Karpas-422 (cell line): Measurements from ENCODE around the gene GPR160. TPM values are rescaled to one million over a fixed set of nuclear protein-coding genes. Genes with fewer than 3 reads are reported as not detected.

Source experiments
- DNase-seq: peaks from one replicate; pipeline ENCODE4 v3.0.0-alpha.2; 2015
- H2AFZ ChIP-seq: fragments of 200-600 bp; sonication (generic); 2 replicates; pipeline ENCODE4 v1.6.1; 2014; ENCODE audit warnings: antibody characterized with exemption, low read length, mixed read lengths
- H3K27ac ChIP-seq: fragments of 200-600 bp; sonication (generic); 2 replicates; pipeline ENCODE4 v1.5.1; 2014; ENCODE audit warnings: mild to moderate bottlenecking, low read length, moderate library complexity
- H3K27me3 ChIP-seq: fragments of 200-600 bp; sonication (generic); 2 replicates; pipeline ENCODE4 v1.6.1; 2014; ENCODE audit warnings: low read length, mixed read lengths
- H3K36me3 ChIP-seq: fragments of 200-600 bp; sonication (generic); 2 replicates; pipeline ENCODE4 v1.6.1; 2014; ENCODE audit warnings: low read length, mixed read lengths; ENCODE audit not compliant: insufficient read depth
- H3K4me1 ChIP-seq: fragments of 200-600 bp; sonication (generic); 2 replicates; pipeline ENCODE4 v1.6.1; 2014; ENCODE audit warnings: mild to moderate bottlenecking, low read length, mixed read lengths
- H3K4me2 ChIP-seq: fragments of 200-600 bp; sonication (generic); 2 replicates; pipeline ENCODE4 v1.6.1; 2014; ENCODE audit warnings: low read length, low read depth, mild to moderate bottlenecking; ENCODE audit not compliant: poor library complexity, severe bottlenecking
- H3K4me3 ChIP-seq: fragments of 200-600 bp; sonication (generic); 2 replicates; pipeline ENCODE4 v1.5.1; 2014; ENCODE audit warnings: mild to moderate bottlenecking, antibody characterized with exemption, low read length, mixed read lengths
- H3K79me2 ChIP-seq: fragments of 200-600 bp; sonication (generic); 2 replicates; pipeline ENCODE4 v1.6.1; 2014; ENCODE audit warnings: mild to moderate bottlenecking, low read length, mixed read lengths
- H3K9ac ChIP-seq: fragments of 200-600 bp; sonication (generic); 2 replicates; pipeline ENCODE4 v1.6.0; 2014; ENCODE audit warnings: low read length
- H3K9me2 ChIP-seq: fragments of 200-600 bp; sonication (generic), shearing (Covaris generic); replicated peaks from 2 replicates; pipeline ENCODE4 v1.6.0; 2014; ENCODE audit warnings: mild to moderate bottlenecking, low read length, moderate library complexity; ENCODE audit not compliant: insufficient read depth
- H3K9me3 ChIP-seq: fragments of 300-700, 200-600 bp; sonication (generic); 2 replicates; pipeline ENCODE4 v1.6.1; 2014; ENCODE audit warnings: low read length, mixed read lengths
- H4K20me1 ChIP-seq: fragments of 200-600 bp; sonication (generic); 2 replicates; pipeline ENCODE4 v1.6.1; 2014; ENCODE audit warnings: mild to moderate bottlenecking, antibody characterized with exemption, low read length, low read depth; ENCODE audit not compliant: insufficient read depth
- total RNA-seq: library from RNA; depleted of rRNA; stranded (reverse); fragments of >200 nt; shearing (Covaris generic); gene quantifications from 2 replicates; pipeline ENCODE4 v1.2.3, GENCODE V29; 2014; ENCODE audit warnings: low replicate concordance

Gene GPR160
- total RNA-seq, 1 experiment from 2014 or later, result 94.6 TPM

GRCh38 chr3:170000051-170000450 is 37.7 kb upstream of the GPR160 start:
- no peaks in the 10 kb centered on the region for H4K20me1 ChIP-seq
- DNase-seq, result no peak
- H3K4me3 ChIP-seq, result no peak overlapping the region
- no peaks in the 10 kb centered on the region for H3K9me3 ChIP-seq
- H3K9ac ChIP-seq, result no peak overlapping the region
- H2AFZ ChIP-seq, result no peak overlapping the region
- H3K27me3 ChIP-seq, result no peaks in the 10 kb centered on the region
- peaks cover 16% of the 10 kb centered on the region; the same call in 1 of the 2 replicates for H3K36me3 ChIP-seq
- H3K4me1 ChIP-seq, result peaks cover 9% of the 10 kb centered on the region
- no peak overlapping the region for H3K4me2 ChIP-seq
- no peaks in the 10 kb centered on the region for H3K79me2 ChIP-seq
- no peak overlapping the region for H3K27ac ChIP-seq
- H3K9me2 ChIP-seq, result no peaks in the 10 kb centered on the region

- Histone ChIP-seq H3K36me3 (no peaks in the 10 kb centered on the region), H3K4me3 (no peak overlapping the region), H3K9me2 (no peaks in the 10 kb centered on the region), H3K27ac (no peak overlapping the region), H3K4me1 (peaks cover 9% of the 10 kb centered on the region), H3K79me2 (no peaks in the 10 kb centered on the region), H3K4me2 (no peak overlapping the region), H3K9me3 (no peaks in the 10 kb centered on the region), H3K9ac (no peak overlapping the region), H2AFZ (no peak overlapping the region), H4K20me1 (no peaks in the 10 kb centered on the region), H3K27me3 (no peaks in the 10 kb centered on the region)
- DNase-seq, result no peak
Observed at GRCh38 chr3:170002231-170002630, 35.6 kb upstream of the GPR160 start.

- Histone ChIP-seq H3K27ac (no peak overlapping the region), H3K4me3 (no peak overlapping the region), H3K9me2 (no peaks in the 10 kb centered on the region), H3K9ac (no peak overlapping the region), H4K20me1 (no peaks in the 10 kb centered on the region), H3K9me3 (no peaks in the 10 kb centered on the region), H3K79me2 (no peaks in the 10 kb centered on the region), H3K4me1 (peaks cover 9% of the 10 kb centered on the region), H3K27me3 (no peaks in the 10 kb centered on the region), H3K4me2 (peak overlapping the region; percentile 30), H2AFZ (0 out of 2 replicates have a peak overlapping the region, but pooled peaks have one; percentile 2), H3K36me3 (no peaks in the 10 kb centered on the region)
- no peak for DNase-seq
Observed at GRCh38 chr3:170002879-170003278, 34.9 kb upstream of the GPR160 start.

- H3K36me3 ChIP-seq, result no peaks in the 10 kb centered on the region
- H2AFZ ChIP-seq, result no peak overlapping the region
- no peaks in the 10 kb centered on the region for H4K20me1 ChIP-seq
- H3K79me2 ChIP-seq, result no peaks in the 10 kb centered on the region
- H3K9me2 ChIP-seq, result no peaks in the 10 kb centered on the region
- H3K27me3 ChIP-seq, result no peaks in the 10 kb centered on the region
- H3K4me3 ChIP-seq, result no peak overlapping the region
- no peak overlapping the region for H3K27ac ChIP-seq
- no peak overlapping the region for H3K4me2 ChIP-seq
- no peak overlapping the region for H3K9ac ChIP-seq
- no peak for DNase-seq
- H3K4me1 ChIP-seq, result peaks cover 9% of the 10 kb centered on the region
- H3K9me3 ChIP-seq, result no peaks in the 10 kb centered on the region
Observed at GRCh38 chr3:170003881-170004356, 33.9 kb upstream of the GPR160 start.

GRCh38 chr3:170007031-170007663 is 30.6 kb upstream of the GPR160 start:
- no peak overlapping the region for H2AFZ ChIP-seq
- H3K27ac ChIP-seq, result no peak overlapping the region
- H3K4me1 ChIP-seq, result peaks cover 9% of the 10 kb centered on the region
- no peaks in the 10 kb centered on the region for H3K27me3 ChIP-seq
- H3K36me3 ChIP-seq, result no peaks in the 10 kb centered on the region
- H3K4me3 ChIP-seq, result no peak overlapping the region
- H3K4me2 ChIP-seq, result no peak overlapping the region
- H3K9me3 ChIP-seq, result no peaks in the 10 kb centered on the region
- no peak for DNase-seq
- H3K79me2 ChIP-seq, result no peaks in the 10 kb centered on the region
- H3K9me2 ChIP-seq, result no peaks in the 10 kb centered on the region
- no peak overlapping the region for H3K9ac ChIP-seq
- H4K20me1 ChIP-seq, result no peaks in the 10 kb centered on the region

GRCh38 chr3:170010498-170010897 is 27.3 kb upstream of the GPR160 start:
- Histone ChIP-seq H3K4me2 (no peak overlapping the region), H3K27me3 (no peaks in the 10 kb centered on the region), H3K4me1 (peaks cover 8% of the 10 kb centered on the region), H3K79me2 (no peaks in the 10 kb centered on the region), H3K9me2 (no peaks in the 10 kb centered on the region), H4K20me1 (no peaks in the 10 kb centered on the region), H3K27ac (no peak overlapping the region), H3K9ac (no peak overlapping the region), H3K4me3 (no peak overlapping the region), H3K9me3 (no peaks in the 10 kb centered on the region), H3K36me3 (no peaks in the 10 kb centered on the region), H2AFZ (no peak overlapping the region)
- DNase-seq, result no peak

GRCh38 chr3:170012683-170013400 is 25.0 kb upstream of the GPR160 start:
- Histone ChIP-seq H3K9ac (0 out of 2 replicates have a peak overlapping the region, but pooled peaks have one; percentile 10), H4K20me1 (no peaks in the 10 kb centered on the region), H3K27me3 (no peaks in the 10 kb centered on the region), H3K4me3 (no peak overlapping the region), H3K4me1 (peaks cover 8% of the 10 kb centered on the region), H3K36me3 (no peaks in the 10 kb centered on the region), H3K27ac (no peak overlapping the region), H3K4me2 (no peak overlapping the region), H3K9me2 (no peaks in the 10 kb centered on the region), H2AFZ (no peak overlapping the region; the same call in 1 of the 2 replicates), H3K79me2 (no peaks in the 10 kb centered on the region), H3K9me3 (no peaks in the 10 kb centered on the region)
- DNase-seq, result no peak

GRCh38 chr3:170016057-170016456 is 21.7 kb upstream of the GPR160 start:
- H2AFZ ChIP-seq, result no peak overlapping the region
- H3K27me3 ChIP-seq, result no peaks in the 10 kb centered on the region
- H4K20me1 ChIP-seq, result no peaks in the 10 kb centered on the region
- no peaks in the 10 kb centered on the region for H3K79me2 ChIP-seq
- H3K9me2 ChIP-seq, result no peaks in the 10 kb centered on the region
- no peak overlapping the region for H3K4me2 ChIP-seq
- no peaks in the 10 kb centered on the region for H3K9me3 ChIP-seq
- H3K36me3 ChIP-seq, result no peaks in the 10 kb centered on the region
- no peak overlapping the region for H3K4me3 ChIP-seq
- no peak for DNase-seq
- no peak overlapping the region for H3K27ac ChIP-seq
- peaks cover 15% of the 10 kb centered on the region for H3K4me1 ChIP-seq
- no peak overlapping the region for H3K9ac ChIP-seq
